T1000 (cell line): ENCODE measurements around the gene RASL10A.

Source experiments
- DNase-seq: peaks from one replicate; lab custom pipeline; 2025; ENCODE audit warnings: mixed read lengths; lab: John Stamatoyannopoulos, UW

The RASL10A gene

DNA sequence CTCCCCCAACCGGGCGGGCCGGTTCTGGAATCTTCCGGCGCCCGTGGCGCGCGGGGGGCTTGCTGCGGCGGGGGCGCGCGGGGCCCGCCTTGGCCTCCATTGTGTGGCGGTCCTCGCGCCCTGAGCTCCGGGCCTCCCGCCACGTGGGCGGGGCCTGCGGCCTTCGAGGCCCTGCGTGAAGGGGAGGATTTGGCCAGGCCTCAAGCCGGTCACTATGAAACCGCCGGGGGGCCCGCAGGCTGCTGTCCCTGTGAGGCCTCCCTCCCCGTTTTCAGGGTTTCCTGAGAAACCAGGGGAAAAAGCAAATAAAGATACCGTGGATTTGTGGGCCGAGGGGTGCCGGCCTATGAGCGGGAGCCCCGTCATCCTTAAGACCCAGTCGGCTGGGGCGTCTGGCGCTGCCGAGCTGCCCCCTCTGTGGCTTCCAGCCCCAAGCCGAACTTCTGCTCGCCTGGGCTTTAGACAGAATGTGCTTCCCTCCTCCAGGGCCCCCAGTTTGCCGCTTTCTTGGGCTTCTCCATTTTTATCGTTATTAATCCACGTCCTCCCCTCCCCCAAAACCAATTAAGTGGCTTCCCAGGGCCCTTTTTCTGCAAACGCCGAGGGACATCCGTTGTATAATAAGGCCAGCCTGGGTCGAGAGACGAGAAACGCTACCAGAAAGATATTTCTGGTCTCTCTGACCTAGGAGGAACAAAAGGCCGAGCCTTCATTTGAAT lies 46.8 kb downstream of the RASL10A start:
- DNase-seq: peak; percentile 71

DNA sequence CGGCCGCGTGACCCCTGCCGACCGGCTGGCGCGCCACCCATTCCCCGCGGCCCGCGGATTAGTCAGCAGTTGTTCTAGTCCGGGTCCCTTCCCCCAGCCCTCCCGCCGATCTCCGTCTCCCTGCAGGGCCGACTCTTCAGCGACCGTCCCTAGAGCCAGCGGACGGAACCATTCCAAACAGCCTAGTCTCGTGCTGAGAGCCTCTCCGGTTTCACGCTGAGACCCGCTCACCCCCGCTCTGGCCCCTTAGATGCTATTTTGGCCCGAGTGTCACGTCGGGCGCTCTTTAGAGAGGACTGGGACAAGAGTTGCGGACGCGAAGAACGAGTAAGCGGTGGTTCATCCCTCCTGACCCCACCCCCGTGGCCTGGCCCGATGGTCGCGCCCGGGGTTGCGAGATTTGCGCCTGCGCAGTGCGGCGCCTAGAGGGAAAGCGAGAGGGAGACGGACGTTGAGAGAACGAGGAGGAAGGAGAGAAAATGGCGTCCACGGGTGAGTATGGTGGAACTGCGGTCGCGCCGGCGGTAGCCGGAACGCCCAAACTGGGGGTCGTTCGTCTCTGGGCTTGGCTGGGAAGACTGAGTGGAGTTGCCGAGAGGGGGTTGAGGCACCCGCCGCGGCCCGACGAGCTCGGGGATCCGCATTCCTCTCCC lies 47.5 kb downstream of the RASL10A start, which contains the start of the genes EWSR1 and RHBDD3:
Gene EWSR1 (plus strand): TSS at position 411 of the 653 bp plus-strand sequence. CDS start 69 bp downstream, at position 480.
Gene RHBDD3 (minus strand): TSS at position 124 of the 653 bp plus-strand sequence. CDS start 2,355 bp downstream, outside the sequence.
- peak; percentile 97 for DNase-seq

DNA sequence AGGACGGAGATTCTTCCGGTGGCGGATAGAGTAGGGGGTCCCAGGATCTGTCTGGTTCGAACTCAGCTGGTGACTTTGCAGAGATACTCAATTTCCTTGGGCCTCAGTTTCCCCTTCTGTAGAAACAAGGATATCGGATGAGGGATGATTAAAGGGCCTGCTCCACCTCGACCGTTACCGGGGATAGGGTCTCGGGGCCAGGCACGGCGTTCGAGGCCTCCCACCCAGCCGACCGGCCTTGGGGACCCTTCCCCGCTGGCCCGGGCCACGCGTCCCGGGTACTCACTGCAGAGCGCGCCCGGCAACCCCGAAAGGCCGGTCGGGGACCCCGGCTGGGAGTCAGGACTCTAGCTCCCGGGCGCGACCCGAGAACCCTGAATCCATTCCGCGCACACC lies 48.0 kb downstream of the RASL10A start:
- no peak for DNase-seq

DNA sequence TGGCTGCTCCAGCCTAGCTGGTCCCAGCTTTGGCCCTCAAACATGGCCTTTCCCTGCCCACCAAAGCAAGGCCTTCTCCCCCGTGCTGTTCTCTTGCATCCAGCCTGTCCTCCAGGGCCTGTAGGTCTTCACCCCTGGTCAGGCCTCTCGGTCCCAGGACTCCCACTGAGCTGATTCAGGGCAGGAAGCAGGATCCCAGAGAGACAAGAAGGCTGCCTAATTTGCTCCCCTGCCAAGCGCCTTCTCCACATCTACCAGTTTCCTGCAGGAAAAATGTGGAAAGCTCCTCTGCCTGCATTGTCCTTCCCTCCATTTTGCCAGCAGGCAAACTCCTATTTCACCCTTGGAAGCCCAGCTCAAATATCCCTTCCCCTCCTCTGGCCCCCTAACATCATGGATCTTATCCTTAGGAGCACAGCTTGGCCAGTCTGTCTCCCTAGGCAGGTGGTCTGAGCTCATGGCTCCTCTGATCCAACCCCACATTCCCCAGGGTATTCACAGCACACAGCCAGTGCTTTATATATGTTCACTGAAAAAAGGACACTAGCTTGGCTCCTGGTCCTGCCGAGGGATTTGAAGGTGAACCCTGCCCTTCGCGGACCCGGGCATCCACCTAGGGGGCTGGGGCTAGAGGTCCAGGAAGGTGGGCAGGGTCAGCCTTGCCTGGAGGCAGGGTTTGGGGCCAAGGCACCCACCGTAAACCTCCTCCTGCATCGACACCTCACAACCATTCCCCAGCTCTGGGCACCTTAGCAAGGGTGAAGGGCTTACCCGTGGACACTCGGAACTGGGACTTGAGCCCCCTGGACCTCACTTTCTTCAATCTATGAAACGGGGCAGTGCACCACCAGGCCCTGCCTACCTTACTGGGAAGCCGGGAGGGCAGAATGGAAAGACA lies 48.7 kb downstream of the RASL10A start:
- no peak for DNase-seq

DNA sequence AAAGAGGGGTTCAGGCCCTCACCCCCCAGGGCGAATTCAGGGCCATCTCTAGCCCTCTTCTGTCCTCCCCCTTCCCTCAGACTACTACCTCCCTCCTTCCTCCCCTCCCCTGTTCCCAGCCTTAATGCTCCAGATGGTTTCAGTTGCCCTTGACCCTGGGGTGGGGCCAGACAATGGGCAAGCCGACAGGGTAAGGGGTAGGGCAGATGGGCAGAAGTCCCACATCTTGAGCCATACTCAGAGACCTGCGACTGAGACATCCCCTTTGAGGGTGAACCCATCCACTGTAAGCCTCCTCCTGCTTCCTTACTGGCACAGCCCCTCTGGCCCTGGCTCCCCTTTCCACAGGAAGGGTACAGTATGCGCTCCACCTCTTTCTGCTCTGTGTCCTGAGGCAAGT lies 49.6 kb downstream of the RASL10A start:
- no peak for DNase-seq

DNA sequence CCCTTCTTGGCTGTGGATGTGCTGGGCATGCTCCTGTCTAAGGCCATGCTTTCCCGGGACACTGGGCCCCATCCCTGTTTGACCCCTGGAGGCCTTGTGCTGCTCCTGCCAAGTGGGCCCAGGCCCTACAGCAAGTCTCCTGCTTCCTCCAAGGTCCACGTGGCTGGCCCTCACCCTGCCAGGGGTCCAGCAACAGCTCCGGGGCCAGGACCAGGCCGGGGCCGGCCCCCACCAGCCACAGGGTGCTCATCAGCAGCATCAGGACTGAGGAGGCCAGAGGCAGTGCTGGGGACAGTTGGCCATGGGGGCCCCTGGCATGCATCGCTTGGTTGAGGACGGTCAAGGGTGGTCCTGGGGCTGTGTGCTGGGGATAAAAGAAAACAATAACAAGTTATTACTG lies 50.2 kb downstream of the RASL10A start:
- DNase-seq: no peak

DNA sequence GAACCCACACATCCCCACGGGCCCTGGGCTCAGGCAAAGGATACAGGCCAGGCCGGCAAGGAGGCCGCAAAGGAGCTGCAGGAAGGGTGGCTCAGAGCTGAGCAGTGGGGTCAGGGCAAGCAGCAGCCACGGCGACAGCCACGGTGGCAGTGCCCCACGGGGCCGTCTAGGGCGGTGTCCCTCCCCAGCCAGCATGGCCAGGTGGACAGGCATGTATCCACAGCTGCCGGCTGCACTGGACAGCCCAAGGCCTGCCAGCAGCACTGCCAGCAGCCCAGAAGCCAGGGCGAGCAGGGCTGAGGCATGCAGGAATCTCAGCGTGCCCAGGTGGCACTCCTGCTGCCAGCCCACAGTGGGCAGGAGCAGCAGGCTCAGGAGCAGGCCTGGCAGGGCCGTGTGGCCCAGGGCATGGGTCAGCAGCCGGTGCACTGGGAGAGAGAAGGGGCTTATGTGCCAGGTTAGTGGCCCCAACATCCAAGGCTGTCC lies 51.7 kb downstream of the RASL10A start:
- no peak for DNase-seq
